ENCODE results near the gene PPP2R5D. TPM values are rescaled to one million over a fixed set of nuclear protein-coding genes. Genes with fewer than 3 reads are reported as not detected.

Gene PPP2R5D
- total and polyA plus RNA-seq, 9 of the 15 experiments (the other 6 are each of a cell fraction or from before 2014, with no cell fraction given): 1.3 to 96.1 (median 38.4) TPM

DNA sequence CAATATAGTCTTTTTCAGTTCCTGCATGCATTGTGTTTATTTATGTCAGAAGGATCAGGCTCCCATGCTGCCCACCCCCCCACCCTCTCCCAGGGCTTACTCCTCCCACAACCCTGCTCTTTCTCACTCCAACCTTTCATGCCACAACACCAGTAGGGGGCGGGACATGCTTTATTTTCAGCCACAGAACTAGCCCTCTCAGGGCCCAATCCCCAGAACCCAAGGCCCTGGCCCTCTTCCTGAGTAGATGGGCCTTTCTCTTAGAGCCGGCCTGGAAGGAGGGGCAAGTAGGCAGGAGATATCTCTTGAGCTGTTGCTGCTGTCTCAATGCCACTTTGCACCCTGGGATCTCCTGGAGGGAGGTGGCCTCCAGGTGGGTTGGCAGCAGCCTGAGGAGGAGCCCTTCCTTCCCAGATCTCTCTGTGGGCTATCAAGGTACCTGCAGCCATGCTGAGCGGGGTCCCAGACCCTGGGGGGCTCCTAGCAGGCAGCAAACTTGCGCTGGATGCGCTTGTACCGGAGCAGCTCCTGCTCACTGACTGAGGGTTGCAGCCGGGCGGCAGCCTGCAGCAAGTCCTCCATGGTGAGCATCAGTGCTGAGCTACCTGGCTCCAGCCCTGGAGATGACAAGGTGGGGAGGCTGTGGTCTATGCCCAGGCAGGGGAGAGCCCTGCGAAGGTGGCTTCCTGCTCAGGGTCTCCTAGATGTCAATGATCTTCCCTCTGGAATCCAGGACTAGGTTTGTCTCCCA, 20.3 kb upstream of the PPP2R5D start:
- no peak overlapping the region for H2AFZ ChIP-seq (ENCODE audit: low read depth, low read length)
- H3K27ac ChIP-seq (ENCODE audit: extremely low read depth, low read depth, low read length): no peak overlapping the region
- peaks cover 41% of the 10 kb centered on the region; the same call in 2 of the 3 replicates for H3K36me3 ChIP-seq (ENCODE audit: control insufficient read depth, insufficient read depth, low read length)
- intact Hi-C loops (cut with micrococcal nuclease): loop anchor here (2.0 to 5.0 kb wide), 2 partner anchors 62 to 179 kb away; no protein-coding TSS in a partner anchor
- DNase-seq (ENCODE audit: extremely low read depth in 1 of 4, low spot score in 3 of 4): peak; percentile 75 to 87 (median 81)
- no peaks in the 10 kb centered on the region for H3K9me1 ChIP-seq (ENCODE audit: control insufficient read depth, insufficient read depth, low read length)
- ChIA-PET CTCF (ENCODE audit: low intra/inter-chr PET ratio) (interaction anchor here (0.8 to 2.6 kb wide), 2 partner anchors 107 to 179 kb away, joined by 3 to 14 read pairs; no protein-coding TSS in a partner anchor), POLR2A (interaction anchor here (0.5 to 3.5 kb wide), 5 partner anchors 10 to 701 kb away, joined by 3 to 22 read pairs (median 4); no protein-coding TSS in a partner anchor)
- peak; percentile 98 for ATAC-seq
- WGBS (ENCODE audit: insufficient coverage, low coverage, missing lambda C conversion rate): 63% methylated on average over 9 of the region's 9 CpGs
- peak; percentile 97 for FAIRE-seq
- H3K79me2 ChIP-seq (ENCODE audit: control insufficient read depth, insufficient read depth, low read length): no peaks in the 10 kb centered on the region
- no peaks in the 10 kb centered on the region for H4K20me1 ChIP-seq (replicated peaks; ENCODE audit: control insufficient read depth, insufficient read depth, low read length)
- no peak overlapping the region for H3K4me2 ChIP-seq (ENCODE audit: insufficient read depth, low read length)
- H3K9ac ChIP-seq (ENCODE audit: insufficient read depth in 1 of 2, low read depth in 2 of 2, low read length in 2 of 2): peak overlapping the region in 1 of 2 experiments; percentile 72; a peak in 2 of 4 replicates
- TSS peak; percentile 35 for BruUV-seq (replicated peaks)
- in situ Hi-C loops (cut with MboI): no loop called here
- H3K4me3 ChIP-seq: no peak overlapping the region
- no peaks in the 10 kb centered on the region for H3K9me3 ChIP-seq (replicated peaks; ENCODE audit: control insufficient read depth, insufficient read depth, low read depth, low read length)
- no peaks in the 10 kb centered on the region for H3K27me3 ChIP-seq (ENCODE audit: control insufficient read depth in 2 of 2, insufficient read depth in 2 of 2, low read length in 2 of 2)
- peaks cover 0 to 14% of the 10 kb centered on the region in 2 experiments; a peak in 2 of 5 replicates for H3K4me1 ChIP-seq (replicated peaks in 1 of 2; ENCODE audit: control insufficient read depth in 2 of 2, insufficient read depth in 2 of 2, low read length in 2 of 2)
- no peak for TF ChIP-seq SMARCE1 (IDR thresholded peaks at IDR 0.05)
- TF ChIP-seq, protein P1, sequence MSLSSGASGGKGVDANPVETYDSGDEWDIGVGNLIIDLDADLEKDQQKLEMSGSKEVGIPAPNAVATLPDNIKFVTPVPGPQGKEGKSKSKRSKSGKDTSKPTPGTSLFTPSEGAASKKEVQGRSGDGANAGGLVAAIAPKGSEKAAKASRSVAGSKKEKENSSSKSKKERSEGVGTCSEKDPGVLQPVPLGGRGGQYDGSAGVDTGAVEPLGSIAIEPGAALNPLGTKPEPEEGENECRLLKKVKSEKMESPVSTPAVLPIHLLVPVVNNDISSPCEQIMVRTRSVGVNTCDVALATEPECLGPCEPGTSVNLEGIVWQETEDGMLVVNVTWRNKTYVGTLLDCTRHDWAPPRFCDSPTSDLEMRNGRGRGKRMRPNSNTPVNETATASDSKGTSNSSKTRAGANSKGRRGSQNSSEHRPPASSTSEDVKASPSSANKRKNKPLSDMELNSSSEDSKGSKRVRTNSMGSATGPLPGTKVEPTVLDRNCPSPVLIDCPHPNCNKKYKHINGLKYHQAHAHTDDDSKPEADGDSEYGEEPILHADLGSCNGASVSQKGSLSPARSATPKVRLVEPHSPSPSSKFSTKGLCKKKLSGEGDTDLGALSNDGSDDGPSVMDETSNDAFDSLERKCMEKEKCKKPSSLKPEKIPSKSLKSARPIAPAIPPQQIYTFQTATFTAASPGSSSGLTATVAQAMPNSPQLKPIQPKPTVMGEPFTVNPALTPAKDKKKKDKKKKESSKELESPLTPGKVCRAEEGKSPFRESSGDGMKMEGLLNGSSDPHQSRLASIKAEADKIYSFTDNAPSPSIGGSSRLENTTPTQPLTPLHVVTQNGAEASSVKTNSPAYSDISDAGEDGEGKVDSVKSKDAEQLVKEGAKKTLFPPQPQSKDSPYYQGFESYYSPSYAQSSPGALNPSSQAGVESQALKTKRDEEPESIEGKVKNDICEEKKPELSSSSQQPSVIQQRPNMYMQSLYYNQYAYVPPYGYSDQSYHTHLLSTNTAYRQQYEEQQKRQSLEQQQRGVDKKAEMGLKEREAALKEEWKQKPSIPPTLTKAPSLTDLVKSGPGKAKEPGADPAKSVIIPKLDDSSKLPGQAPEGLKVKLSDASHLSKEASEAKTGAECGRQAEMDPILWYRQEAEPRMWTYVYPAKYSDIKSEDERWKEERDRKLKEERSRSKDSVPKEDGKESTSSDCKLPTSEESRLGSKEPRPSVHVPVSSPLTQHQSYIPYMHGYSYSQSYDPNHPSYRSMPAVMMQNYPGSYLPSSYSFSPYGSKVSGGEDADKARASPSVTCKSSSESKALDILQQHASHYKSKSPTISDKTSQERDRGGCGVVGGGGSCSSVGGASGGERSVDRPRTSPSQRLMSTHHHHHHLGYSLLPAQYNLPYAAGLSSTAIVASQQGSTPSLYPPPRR (CRISPR knock-in tag; IDR thresholded peaks at IDR 0.05; ENCODE audit: borderline replicate concordance): no peak
- TF ChIP-seq ZNF75A (CRISPR knock-in tag; IDR thresholded peaks at IDR 0.05): no peak
- no peak for TF ChIP-seq HOXB6 (CRISPR knock-in tag; IDR thresholded peaks at IDR 0.05; ENCODE audit: borderline replicate concordance)
- no peak for TF ChIP-seq SNRNP70 (optimal IDR thresholded peaks at IDR 0.05; ENCODE audit: low read depth, low read length)
- TF ChIP-seq, protein P2, sequence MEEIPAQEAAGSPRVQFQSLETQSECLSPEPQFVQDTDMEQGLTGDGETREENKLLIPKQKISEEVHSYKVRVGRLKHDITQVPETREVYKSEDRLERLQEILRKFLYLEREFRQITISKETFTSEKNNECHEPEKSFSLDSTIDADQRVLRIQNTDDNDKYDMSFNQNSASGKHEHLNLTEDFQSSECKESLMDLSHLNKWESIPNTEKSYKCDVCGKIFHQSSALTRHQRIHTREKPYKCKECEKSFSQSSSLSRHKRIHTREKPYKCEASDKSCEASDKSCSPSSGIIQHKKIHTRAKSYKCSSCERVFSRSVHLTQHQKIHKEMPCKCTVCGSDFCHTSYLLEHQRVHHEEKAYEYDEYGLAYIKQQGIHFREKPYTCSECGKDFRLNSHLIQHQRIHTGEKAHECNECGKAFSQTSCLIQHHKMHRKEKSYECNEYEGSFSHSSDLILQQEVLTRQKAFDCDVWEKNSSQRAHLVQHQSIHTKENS (CRISPR knock-in tag; IDR thresholded peaks at IDR 0.05): no peak

All from K562 (cell line).